Stomach (tissue), 9 donors: ENCODE data around the gene ANKRD65. TPM values are rescaled to one million over a fixed set of nuclear protein-coding genes. Genes with fewer than 3 reads are reported as not detected.
"Not testable (repeated sequence)": the region's sequence is repeated elsewhere in the genome, so short reads cannot be mapped to it uniquely, and the experiment has no call there.

Experiments
- DNase-seq, 2 donors: peaks; one replicate each; pipeline versions ENCODE4 v3.0.0 to v3.0.0-alpha.2; 2013 to 2019
- H3K27ac ChIP-seq, 5 donors: fragments of 200-600 bp in 4 of 5; sonication (generic) in 4 of 5; one replicate each; pipeline ENCODE4 v1.5.1; 2013 to 2019; ENCODE audit warnings: mild to moderate bottlenecking in 1 of 5, moderate library complexity in 1 of 5
- H3K27me3 ChIP-seq, 3 donors: fragments of 200-600 bp; sonication (generic); one replicate each; pipeline ENCODE4 v1.5.1; 2017 to 2019; ENCODE audit warnings: mixed run types in 1 of 3
- H3K36me3 ChIP-seq, 4 donors: fragments of 200-600 bp; sonication (generic); 1 replicate in 3 of 4; 2 replicates in 1 of 4; pipeline ENCODE4 v1.5.1; 2016 to 2019
- H3K4me1 ChIP-seq, 4 donors: fragments of 200-600 bp; sonication (generic); one replicate each; pipeline ENCODE4 v1.5.1; 2016 to 2019
- H3K4me3 ChIP-seq, 4 donors: fragments of 200-600 bp; sonication (generic) in 3 of 4; one replicate each; pipeline ENCODE4 v1.5.1; 2016 to 2019; ENCODE audit warnings: mild to moderate bottlenecking in 1 of 4
- H3K9me3 ChIP-seq, 4 donors: fragments of 200-600 bp; sonication (generic); one replicate each; pipeline ENCODE4 v1.5.1; 2016 to 2019
- EP300 ChIP-seq: sonication (generic); formaldehyde crosslinking; IDR thresholded peaks from one replicate; pipeline ENCODE4 v1.6.1; 2017; ENCODE audit warnings: antibody characterized with exemption
- POLR2A ChIP-seq, 4 donors: fragments of 450-650 bp; IDR thresholded peaks; one replicate each; pipeline ENCODE4 v1.6.1; 2016; ENCODE audit warnings: antibody characterized with exemption in 4 of 4, control low read depth in 2 of 4, mild to moderate bottlenecking in 1 of 4, moderate library complexity in 1 of 4
- POLR2AphosphoS5 ChIP-seq, 3 donors: sonication (generic); formaldehyde crosslinking; IDR thresholded peaks; one replicate each; pipeline ENCODE4 v1.6.1; 2016; ENCODE audit warnings: antibody characterized with exemption in 3 of 3
- WGBS, 5 donors: extraction: QIAGEN DNeasy Blood & Tissue Kit in 3 of 5; methylation state at CpG; one replicate each; pipeline versions ENCODE4 v1.1.5 to v1.1.7; 2013 to 2018; 5-methylcytosine and 5-hydroxymethylcytosine counted together
- intact Hi-C: fragments of 100-400 bp; cut with DNase I; formaldehyde crosslinking; loops from one replicate; pipeline ENCODE4 v1.15.1; 2023; ENCODE audit warnings: low total_unique reads
- polyA plus RNA-seq, 3 donors: library from polyadenylated mRNA; stranded (reverse); fragments of 200-250 nt; gene quantifications; one replicate each; pipeline ENCODE4 v1.2.3, GENCODE V29; 2013
- total RNA-seq, 5 donors: library from RNA; depleted of rRNA; stranded (reverse); fragments of >200 nt; gene quantifications; one replicate each; pipeline versions ENCODE4 v1.1.0 to v1.2.3, GENCODE V29; 2014 to 2016
- TF ChIP-seq, protein P1 (sequence below), 7 experiments: fragments of 450-650 bp in 4 of 7; fragments of 200-600 bp in 3 of 7; sonication (generic) in 3 of 7; IDR thresholded peaks; one replicate each; pipeline ENCODE4 v1.5.1; 2016 to 2019; ENCODE audit warnings: antibody characterized with exemption in 7 of 7, control low read depth in 2 of 7, mild to moderate bottlenecking in 1 of 7
- donor health status: healthy with polysubstance abuse.
- donor health status: Bipolar disorder and iron deficiency.
- donor health status: healthy.

Gene ANKRD65
- total and polyA plus RNA-seq, 8 donors = 0.89 to 13.6 (median 8.7) TPM; not detected in 1

DNA sequence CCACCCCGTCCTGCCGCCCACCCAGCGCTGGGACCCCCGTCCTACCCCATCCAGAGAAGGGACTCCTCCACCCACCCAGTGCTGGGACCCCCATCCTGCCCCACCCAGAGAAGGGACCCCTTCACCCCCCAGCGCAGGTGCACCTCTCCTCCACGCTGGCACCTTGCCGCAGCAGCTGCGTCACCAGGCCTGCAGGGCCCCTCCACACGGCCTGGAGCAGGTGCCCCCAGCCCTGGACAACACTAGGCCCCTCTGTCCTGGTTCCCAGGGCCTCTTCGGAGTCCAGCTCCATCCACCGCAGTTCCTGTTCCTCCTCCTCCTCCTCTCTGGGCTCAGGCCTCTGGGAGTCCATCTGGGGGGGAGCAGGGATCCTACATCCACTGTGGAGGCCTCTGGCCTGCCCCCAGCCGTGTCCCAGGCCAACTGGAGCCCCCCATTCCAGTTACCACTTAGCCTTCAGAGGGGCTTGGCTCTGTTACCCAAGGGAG is 378 bp downstream of the ANKRD65 start:
- WGBS, 5 donors = 35 to 62% (median 47%) methylated on average over 3 to 12 of the region's 12 CpGs
- peak in 1 of 2 donors; percentile 33 for DNase-seq
- intact Hi-C loops = no loop called here
- TF ChIP-seq EP300 = no peak
- no peak for TF ChIP-seq POLR2AphosphoS5 (IDR thresholded peaks at IDR 0.05)
- TF ChIP-seq, protein P1, sequence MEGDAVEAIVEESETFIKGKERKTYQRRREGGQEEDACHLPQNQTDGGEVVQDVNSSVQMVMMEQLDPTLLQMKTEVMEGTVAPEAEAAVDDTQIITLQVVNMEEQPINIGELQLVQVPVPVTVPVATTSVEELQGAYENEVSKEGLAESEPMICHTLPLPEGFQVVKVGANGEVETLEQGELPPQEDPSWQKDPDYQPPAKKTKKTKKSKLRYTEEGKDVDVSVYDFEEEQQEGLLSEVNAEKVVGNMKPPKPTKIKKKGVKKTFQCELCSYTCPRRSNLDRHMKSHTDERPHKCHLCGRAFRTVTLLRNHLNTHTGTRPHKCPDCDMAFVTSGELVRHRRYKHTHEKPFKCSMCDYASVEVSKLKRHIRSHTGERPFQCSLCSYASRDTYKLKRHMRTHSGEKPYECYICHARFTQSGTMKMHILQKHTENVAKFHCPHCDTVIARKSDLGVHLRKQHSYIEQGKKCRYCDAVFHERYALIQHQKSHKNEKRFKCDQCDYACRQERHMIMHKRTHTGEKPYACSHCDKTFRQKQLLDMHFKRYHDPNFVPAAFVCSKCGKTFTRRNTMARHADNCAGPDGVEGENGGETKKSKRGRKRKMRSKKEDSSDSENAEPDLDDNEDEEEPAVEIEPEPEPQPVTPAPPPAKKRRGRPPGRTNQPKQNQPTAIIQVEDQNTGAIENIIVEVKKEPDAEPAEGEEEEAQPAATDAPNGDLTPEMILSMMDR (IDR thresholded peaks at IDR 0.05) = no peak
- TF ChIP-seq POLR2A (IDR thresholded peaks at IDR 0.05) = no peak
- Histone ChIP-seq H3K27ac (peak overlapping the region in 4 of 5 donors; percentile 6 to 87 (median 68)), H3K9me3 (no peaks in the 10 kb centered on the region), H3K4me1 (peaks cover 15 to 46% (median 33%) of the 10 kb centered on the region in 4 donors), H3K36me3 (no peaks in the 10 kb centered on the region), H3K27me3 (peaks cover 0 to 17% (median 0%) of the 10 kb centered on the region in 3 donors), H3K4me3 (peak overlapping the region; percentile 39 to 51 (median 50))

DNA sequence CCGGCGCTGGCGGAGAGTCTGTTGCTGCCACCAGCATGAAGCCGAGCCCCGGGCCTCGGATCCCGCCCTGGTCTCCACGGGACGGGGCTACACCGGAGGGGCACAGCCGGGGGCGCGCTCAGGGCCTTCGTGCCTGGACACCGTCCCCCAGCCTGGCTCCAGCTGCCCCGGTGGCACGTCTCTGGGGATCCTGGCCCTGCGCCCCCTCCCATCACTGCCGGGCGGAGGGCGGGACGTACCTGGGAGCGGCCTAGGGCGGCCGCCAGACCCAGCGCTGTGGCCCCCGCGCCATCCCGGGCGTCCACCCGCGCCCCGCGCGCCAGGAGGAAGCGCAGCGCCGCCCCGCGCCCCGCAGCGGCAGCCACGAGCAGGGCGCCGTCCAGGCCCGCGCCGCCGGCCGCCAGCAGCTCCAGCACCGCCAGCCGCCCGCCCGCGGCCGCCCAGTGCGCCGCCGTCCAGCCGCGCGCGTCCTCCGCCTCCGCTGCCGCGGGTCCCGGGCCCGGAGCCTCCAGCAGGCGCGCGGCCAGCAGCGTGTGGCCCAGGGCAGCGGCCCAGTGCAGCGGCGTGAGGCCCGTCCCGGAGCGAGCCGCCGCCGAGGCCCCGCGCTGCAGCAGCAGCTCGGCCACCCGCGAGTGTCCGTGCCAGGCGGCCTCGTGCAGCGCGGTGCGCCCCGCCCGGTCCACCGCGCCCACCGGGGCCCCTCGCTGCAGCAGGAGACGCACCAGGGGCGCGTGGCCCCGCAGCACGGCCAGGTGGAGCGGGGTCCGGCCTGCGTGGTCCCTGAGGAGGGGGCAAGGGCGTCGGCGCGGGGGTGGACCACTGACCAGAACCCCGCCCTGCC is 1.0 kb downstream of the ANKRD65 start:
- Histone ChIP-seq H3K27me3 (peaks cover 0 to 13% (median 0%) of the 10 kb centered on the region in 3 donors), H3K4me1 (peaks cover 15 to 46% (median 33%) of the 10 kb centered on the region in 4 donors), H3K36me3 (no peaks in the 10 kb centered on the region), H3K4me3 (peak overlapping the region; percentile 42 to 51 (median 50)), H3K27ac (peak overlapping the region; percentile 30 to 87 (median 75)), H3K9me3 (no peaks in the 10 kb centered on the region)
- TF ChIP-seq EP300 = no peak
- no peak for TF ChIP-seq POLR2A (IDR thresholded peaks at IDR 0.05)
- TF ChIP-seq POLR2AphosphoS5 (IDR thresholded peaks at IDR 0.05) = no peak
- TF ChIP-seq, protein P1 (IDR thresholded peaks at IDR 0.05) = peak in 1 of 7 experiments; percentile 13
- DNase-seq = peak in 1 of 2 donors; percentile 74
- 5 to 18% (median 7%) methylated on average over 31 to 112 of the region's 112 CpGs for WGBS, 5 donors
- intact Hi-C loops = no loop called here

DNA sequence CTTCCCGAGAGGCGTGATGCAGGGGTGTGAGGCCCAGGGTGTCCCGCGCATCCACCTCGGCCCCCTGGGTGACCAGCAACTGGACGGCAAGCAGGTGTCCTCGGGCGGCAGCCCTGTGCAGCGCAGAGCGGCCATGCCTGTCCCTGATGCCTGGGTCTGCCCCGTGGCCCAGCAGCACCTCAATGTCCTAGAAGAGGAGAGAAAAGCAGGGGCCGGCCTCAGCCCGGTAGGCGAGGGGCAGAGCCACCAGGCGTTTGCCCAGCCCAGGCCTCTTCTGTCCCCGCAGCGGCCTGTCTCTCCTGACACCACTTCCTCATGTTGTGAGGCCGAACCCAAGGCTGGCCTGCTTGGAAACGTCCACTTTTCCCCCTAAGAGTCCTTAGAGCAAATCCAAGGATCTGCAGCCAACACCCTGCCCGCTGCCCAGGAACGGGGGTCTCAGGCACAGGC is 1.7 kb downstream of the ANKRD65 start:
- WGBS, 5 donors = 60 to 79% (median 71%) methylated on average over 3 to 21 of the region's 21 CpGs
- Histone ChIP-seq H3K9me3 (no peaks in the 10 kb centered on the region), H3K4me3 (peak overlapping the region; percentile 42 to 51 (median 50)), H3K27me3 (peaks cover 0 to 13% (median 0%) of the 10 kb centered on the region in 3 donors), H3K36me3 (no peaks in the 10 kb centered on the region), H3K27ac (peak overlapping the region; percentile 30 to 87 (median 75)), H3K4me1 (peaks cover 15 to 46% (median 33%) of the 10 kb centered on the region in 4 donors)
- intact Hi-C loops = no loop called here
- DNase-seq = no peak
- TF ChIP-seq, protein P1 (IDR thresholded peaks at IDR 0.05) = no peak
- TF ChIP-seq POLR2AphosphoS5 (IDR thresholded peaks at IDR 0.05) = no peak
- TF ChIP-seq EP300 = no peak
- no peak for TF ChIP-seq POLR2A (IDR thresholded peaks at IDR 0.05)

DNA sequence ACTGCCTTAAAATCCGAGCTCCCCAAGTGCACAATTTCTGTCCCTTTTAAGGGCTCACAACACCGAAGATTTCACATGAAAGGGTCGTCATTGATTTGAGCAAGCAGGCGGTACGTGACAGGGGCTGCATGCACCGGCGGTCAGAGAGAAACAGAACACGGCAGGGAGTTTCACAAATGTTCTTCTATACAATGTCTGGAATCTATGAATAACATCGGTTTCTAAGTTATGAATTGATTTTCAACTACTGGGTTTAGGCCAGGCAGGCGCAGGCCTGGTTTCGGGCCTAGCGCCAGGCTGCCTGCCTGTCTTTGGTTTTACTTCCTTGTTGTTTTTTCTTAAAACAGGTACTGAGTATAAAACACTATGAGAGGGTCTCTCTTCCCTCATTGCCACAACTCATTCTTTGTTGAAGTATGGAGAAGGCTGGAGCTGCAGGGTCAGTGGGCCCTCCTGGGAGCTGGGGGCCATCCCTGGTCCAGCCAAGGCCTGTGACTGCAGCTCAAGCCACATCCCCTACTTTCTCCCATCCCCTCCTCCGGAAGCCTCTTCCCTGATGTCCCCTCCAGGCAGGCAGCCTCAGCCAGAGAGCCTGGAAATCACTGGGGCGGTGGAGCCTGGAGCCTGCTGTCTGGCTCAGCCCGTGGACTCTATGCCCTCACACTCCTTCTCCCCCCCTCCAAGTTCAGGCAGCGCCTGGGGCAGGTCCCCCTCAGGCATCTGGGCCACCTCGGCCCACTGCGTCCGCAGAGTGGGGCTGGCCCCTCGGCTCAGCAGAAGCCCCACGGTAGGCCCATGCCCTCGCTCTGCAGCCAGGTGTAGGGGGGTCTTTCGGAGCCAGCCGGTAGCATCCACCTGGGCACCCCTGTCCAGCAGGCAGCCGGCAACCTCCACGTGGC is 2.4 kb downstream of the ANKRD65 start:
- peak overlapping the region; percentile 24 to 87 (median 48) for H3K27ac ChIP-seq

DNA sequence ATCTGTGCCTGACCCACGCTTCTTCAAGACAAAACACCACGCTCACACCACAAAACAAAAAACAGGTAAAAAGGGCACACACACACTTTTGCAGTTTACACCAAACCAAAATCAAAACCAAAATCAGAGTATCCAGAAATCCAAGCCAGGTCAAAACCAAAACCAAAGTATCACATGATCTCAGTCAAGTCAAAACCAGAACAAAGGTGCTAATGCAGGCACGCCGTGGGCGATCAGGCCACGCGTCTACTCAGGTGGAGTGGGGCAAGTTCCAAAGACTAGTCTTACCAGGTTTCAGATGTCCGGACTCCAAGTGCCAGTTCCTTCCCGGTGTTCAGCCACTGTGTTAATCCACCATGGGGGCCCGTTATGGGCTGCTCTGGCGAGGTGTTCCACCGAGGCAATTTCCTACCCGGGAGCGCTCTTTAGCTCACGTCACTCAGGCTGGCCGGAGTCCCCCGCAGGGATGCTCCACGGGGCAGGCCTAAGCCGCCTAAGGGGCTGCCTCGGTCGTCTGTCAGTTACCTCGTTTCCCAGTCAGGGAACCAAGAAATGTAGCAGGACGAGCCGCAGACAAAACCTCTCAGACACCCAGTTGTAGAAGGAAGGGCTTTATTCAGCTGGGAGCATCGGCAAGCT is 3.1 kb downstream of the ANKRD65 start:
- intact Hi-C loops, H3K4me3 ChIP-seq, H3K9me3 ChIP-seq, DNase-seq, H3K36me3 ChIP-seq: not testable (repeated sequence)
- Histone ChIP-seq H3K27ac (peak overlapping the region in 2 of 5 donors; percentile 80 to 87), H3K27me3 (peaks cover 0 to 13% (median 0%) of the 10 kb centered on the region in 3 donors), H3K4me1 (peaks cover 15 to 43% (median 33%) of the 10 kb centered on the region in 4 donors)
- 82 to 90% (median 88%) methylated on average over 24 to 25 of the region's 25 CpGs for whole genome bisulfite sequencing, 5 donors

More for the DNA sequence above, 2.4 kb downstream of the ANKRD65 start:
- Histone ChIP-seq H3K27me3 (peaks cover 0 to 13% (median 0%) of the 10 kb centered on the region in 3 donors), H3K9me3 (no peaks in the 10 kb centered on the region), H3K4me3 (peak overlapping the region in 1 of 4 donors; percentile 42), H3K4me1 (peaks cover 15 to 46% (median 33%) of the 10 kb centered on the region in 4 donors), H3K36me3 (no peaks in the 10 kb centered on the region)
- intact Hi-C loops = no loop called here
- no peak for TF ChIP-seq POLR2AphosphoS5 (IDR thresholded peaks at IDR 0.05)
- TF ChIP-seq, protein P1 (IDR thresholded peaks at IDR 0.05) = no peak
- DNase-seq = no peak
- 73 to 84% (median 78%) methylated on average over 16 to 26 of the region's 26 CpGs for WGBS, 5 donors

DNA sequence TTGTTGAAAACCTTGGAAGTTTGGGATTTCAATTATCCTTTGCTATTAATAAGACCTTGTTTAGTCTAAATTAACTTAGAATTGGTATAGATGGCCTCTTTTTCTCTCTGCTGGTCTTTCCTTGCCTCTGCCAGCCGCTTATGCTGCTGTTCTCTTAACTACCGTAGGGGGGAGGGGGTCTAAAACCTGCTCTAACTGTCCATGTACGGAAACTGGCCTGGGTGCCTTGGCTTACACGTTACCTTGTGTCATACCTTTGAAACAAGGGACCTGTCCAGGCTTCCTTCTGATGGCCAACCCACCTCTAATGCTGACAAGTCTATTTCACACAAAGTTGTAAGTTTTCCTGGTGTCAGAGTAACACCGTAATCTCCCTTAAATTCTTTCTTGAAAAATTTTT is 3.7 kb downstream of the ANKRD65 start:
- DNase-seq, intact Hi-C loops, H3K36me3 ChIP-seq, H3K9me3 ChIP-seq, H3K4me3 ChIP-seq, H3K27ac ChIP-seq: not testable (repeated sequence)
- peaks cover 15 to 38% (median 32%) of the 10 kb centered on the region in 4 donors for H3K4me1 ChIP-seq
- 70 to 83% (median 77%) methylated on average over 5 of the region's 5 CpGs for WGBS, 5 donors
- H3K27me3 ChIP-seq = peaks cover 0 to 13% (median 0%) of the 10 kb centered on the region in 3 donors
